Germinal center (tissue), 1 donor: ENCODE measurements around the gene C6orf141.

Experiments
- DNase-seq: peaks from one replicate; pipeline ENCODE4 v3.0.0; 2012; ENCODE audit warnings: mixed read lengths, low spot score

C6orf141 gene

GRCh38 chr6:49540614-49541013, 9.9 kb upstream of the C6orf141 start:
- no peak for DNase-seq

- DNase-seq = no peak
Measured at GRCh38 chr6:49541210-49541724, 9.2 kb upstream of the C6orf141 start.

GRCh38 chr6:49541936-49542335, 8.5 kb upstream of the C6orf141 start:
- DNase-seq = no peak

DNA sequence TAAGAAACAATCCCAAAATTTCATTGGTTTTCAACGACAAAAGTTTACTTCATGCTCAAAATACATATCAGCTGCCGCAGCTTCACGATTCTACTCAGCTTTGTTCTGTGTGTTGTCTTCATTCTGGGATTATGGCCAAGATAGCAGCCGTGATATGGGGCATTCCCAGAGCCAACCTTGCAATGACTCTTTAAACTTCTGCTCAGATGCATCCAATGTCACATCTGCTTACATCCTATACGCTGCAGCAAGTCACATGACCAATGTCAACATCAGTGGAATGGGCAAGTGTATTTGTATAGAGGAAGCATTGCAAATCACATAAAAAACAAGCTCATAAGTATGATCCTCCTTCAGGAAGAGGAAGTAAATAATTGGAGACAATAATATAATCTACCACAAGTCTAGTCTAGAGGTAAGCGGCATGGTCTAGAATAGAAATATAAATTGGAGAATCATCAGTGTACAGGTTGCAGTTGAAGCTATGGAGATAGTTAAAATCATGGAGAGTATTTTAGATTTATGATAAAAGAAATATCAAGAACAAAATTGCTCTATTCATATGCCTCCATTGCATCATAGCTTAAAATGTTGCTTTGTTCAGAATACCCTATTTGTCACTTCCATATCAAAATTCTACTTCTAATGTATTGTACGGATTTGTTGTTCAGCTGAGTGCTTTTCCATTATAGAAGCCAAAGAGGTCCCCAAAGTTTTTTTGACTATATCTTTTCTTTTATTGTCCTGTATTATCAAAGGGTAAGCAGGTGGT, 7.2 kb upstream of the C6orf141 start:
- no peak for DNase-seq

DNA sequence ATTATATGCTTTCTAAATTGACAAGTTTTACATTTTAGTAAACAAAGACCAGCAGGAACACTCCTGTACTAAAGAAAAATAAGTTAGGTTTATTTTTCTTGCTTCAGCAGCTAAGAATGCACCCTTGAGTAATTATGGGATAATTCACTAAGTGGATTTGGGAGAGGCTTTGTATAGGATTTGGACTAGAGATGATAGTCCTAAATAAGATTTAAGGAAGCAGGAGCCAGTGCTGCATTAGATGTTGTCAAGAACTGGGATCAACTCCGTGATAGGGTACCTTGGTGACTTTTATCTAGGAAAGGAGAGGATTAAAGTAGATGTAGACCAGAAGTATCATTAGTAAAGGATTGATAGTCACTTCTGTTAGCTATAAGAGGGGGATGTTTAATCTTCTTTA, 4.1 kb upstream of the C6orf141 start:
- DNase-seq = no peak

DNA sequence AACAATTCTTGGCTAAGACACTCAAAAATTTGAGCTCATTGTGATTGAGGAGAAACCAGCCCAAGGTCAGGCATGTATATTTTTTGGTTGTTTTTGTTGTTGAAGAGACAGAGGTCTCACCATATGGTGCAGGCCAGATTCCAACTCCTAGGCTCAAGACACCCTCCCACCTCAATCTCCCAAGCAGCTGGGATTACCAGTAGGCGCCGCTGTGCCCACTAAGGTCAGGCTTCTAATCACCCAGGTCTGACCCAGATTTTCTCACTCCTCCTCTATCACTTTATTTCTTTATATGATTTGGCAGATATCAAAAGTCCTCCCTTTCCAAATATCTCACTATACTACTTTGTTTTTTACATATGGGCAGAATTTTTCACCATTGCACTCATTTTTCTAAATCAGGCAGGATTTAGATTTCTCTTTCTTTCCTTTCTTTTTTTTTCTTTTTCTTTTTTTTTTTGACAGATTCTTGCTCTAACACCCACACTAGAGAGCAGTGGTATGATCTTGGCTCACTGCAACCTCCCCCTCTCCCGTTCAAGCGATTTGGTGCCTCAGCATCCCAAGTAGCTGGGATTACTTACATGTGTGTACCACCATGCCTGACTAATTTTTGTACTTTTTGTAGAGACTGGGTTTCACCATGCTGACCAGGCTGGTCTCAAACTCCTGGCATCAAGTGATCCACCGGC, 1.7 kb upstream of the C6orf141 start:
- DNase-seq = no peak

DNA sequence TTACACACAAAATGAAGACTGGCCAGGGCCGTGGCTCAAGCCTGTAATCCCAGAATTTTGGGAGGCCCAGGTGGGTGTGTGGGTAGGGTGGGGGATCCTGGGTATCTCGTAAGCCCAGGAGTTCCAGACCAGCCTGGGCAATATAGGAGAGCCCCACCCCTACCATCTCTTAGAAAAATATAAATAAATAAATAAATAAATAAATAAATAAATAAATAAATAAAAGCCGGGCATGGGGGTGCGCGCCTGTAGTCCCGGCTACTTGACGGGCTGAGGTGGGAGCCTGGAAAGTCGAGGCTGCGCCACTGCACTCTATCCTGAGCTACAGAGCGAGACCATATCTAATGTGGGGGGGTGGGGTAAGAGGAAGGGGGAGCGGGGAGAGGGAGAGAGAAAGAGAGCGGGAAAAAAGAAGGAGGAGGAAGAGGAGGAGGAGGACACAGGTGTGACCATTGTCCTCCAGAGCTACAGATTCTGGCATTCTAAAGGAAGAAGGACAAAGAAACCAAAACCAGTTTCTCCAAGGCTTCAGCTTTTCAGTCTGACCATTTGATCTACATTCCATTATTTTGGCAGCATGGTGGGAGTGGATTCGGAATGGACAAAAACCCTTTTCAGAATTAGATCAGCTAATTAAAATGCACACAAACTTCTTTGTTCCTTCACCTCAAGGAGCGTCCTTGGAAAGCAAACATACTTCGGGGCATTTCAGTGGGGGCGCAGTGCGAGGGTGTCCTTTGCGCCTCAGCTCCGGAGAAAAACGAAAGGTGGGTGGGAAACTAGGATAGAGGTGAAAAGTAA, 577 bp upstream of the C6orf141 start:
- DNase-seq = no peak

DNA sequence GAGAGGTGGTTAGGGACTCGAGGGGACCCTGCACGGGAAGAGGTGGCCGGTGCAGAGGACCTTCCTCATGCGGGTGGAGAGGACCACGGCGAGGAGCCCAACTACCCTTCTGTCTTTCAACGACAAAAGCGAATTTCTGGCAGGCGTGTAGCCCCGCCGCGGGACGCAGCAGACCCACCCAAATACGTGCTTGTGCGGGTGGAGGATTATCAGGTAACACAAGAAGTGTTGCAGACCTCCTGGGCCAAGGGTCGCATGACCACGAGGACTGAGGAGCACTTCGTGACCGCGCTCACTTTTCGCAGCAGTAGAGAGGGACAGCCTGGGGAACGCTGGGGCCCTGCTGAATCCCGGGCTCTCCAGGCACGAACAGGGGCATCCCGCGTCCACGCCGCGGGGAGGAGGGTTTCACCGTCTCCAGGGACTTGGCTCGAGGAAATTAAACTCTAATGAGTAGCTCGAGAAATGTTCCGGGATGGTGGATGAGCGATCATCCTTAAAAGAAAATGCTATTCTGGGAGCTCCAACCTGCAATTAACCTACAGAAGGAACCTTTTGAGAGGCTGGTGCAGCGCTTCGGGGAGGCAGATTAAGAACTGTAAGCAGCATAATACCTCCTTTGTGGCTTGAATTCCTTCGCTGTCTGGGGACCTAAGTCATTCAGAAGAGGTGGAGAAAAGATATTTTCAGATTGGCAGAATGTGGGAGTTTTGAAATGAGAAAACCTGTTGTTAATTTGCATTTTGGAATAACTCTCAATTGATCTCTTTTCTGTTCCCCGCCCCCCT, 804 bp downstream of the C6orf141 start:
- no peak for DNase-seq

DNA sequence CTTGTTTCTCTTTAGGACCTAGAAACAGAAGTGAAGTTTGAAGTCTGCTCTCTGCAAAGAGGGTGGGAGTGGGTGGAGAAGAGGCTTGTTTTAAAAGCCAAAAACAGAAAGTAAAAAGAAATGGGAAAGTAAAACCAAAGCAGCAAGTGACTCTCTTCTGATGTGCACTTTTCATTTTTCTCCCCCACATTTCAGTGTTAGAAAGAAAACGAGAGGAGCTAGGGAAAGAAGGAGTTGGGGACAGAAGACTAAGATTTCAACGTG, 1.3 kb downstream of the C6orf141 start:
- no peak for DNase-seq

GRCh38 chr6:49552596-49552995, 2.1 kb downstream of the C6orf141 start:
- DNase-seq = no peak

GRCh38 chr6:49553384-49553783, 2.9 kb downstream of the C6orf141 start:
- no peak for DNase-seq

DNA sequence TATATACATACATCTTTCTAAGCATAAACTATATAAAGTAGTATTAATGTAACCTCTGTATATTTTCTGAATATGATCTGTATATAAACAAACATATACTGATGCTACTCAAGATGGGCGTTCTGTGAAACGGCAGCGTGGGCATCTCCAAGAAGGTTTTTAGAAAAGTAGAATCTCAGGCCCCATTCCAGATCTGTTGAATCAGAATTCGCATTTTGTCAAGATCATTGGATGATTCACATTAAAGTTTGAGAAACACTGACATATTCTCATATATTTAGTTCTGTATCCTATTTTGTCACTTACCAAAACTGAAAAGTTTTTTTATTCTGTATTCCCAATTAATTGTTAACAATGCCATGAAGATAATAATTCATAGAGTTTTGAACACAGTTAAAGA, 5.5 kb downstream of the C6orf141 start:
- no peak for DNase-seq

- no peak for DNase-seq
Measured at GRCh38 chr6:49556429-49556837, 6.0 kb downstream of the C6orf141 start.

- DNase-seq = no peak
Measured at GRCh38 chr6:49557177-49557576, 6.7 kb downstream of the C6orf141 start.

DNA sequence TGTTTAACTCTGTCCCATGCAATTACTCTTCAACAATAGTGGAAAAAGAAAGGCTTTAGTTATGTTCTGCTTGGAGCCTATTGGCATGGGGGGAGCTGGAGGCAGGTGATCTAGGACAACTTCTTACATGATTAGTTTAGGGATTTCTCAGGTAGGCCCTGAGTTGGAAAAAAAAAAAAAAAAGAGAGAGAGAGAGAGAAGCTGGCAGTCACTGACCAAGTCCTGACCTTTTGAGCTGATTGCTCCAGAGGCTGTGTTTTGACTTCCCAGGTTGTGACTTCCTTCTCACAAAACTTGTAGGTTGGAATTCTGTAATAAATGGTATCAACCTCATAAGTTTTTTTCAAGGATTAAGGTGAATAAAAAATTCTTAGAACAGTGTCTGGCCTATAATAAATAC, 7.8 kb downstream of the C6orf141 start:
- DNase-seq = no peak

- no peak for DNase-seq
Measured at GRCh38 chr6:49563006-49563886, 12.8 kb downstream of the C6orf141 start.

DNA sequence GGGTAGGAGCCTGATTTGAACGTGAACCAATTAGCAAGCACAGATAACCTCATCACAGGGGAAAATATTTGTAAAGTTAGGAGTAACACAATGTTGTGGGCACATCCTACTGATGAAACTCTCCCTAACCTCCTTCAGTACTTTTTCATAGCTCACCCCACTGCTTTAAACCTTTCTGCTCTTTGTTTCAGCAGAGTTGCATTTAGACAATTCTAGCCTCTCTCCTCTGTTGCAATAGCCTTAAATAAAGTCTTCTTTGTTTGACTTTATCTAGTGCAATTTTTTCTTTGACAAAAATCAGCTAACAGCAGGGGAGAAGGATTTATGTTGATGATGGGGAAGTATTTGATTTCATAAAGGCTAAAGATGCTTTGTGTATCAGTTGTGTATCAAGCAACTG, 14.1 kb downstream of the C6orf141 start:
- no peak for DNase-seq

DNA sequence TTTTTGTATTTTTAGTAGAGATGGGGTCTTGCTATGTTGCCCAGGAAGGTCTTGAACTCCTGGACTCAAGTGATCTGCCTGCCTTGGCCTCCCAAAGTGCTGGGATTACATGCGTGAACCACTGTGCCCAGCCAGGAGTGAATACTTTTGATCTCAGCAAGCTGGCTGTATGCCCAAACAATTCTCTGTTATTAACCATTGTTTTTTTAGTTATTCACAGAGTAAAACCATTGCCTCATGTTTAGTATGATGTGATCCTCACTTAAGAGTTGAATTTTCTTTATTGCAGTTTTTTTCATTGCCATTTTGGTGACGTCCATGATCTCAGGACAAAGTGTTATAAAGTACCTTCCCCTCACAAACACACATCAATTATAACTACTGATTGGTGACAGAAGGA, 14.8 kb downstream of the C6orf141 start:
- no peak for DNase-seq

GRCh38 chr6:49565855-49566254, 15.4 kb downstream of the C6orf141 start:
- DNase-seq = no peak

DNA sequence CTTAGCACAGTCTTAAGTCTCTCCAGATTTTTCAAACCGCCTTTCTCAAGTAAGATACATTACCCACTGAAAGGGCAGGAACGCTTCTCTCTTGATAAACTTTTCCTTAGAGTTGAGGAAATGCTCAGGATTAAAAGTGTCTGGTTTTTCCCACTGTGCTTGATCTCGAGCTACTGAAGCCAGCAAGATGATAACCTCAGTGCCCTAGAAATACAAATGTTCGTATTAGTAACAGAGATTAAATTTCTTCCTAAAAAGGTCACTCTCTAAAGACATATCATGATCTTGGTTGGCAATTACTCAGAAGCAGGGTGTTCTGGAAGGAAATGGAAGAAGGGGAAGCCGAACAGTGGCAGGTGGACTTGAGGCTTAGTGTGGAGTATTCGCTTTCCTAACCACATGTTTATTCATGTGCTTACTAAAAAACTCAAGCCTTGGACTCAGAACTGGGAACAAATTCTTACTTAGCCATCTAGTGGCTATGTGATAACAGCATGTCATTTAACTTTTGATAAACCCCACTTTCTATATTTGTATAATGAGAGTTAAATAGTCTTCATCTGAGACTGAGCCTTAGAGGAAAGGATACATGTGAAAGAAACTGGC, 20.1 kb downstream of the C6orf141 start:
- no peak for DNase-seq

- no peak for DNase-seq
Measured at GRCh38 chr6:49576618-49577017, 26.1 kb downstream of the C6orf141 start.
